A673 (cell line): ENCODE measurements around the gene UBALD2.

ENCODE experiments used
- EZH2 ChIP-seq: fragments of 200-600 bp; sonication (generic); IDR thresholded peaks from 2 replicates; pipeline ENCODE4 v1.6.1; 2017; ENCODE audit warnings: borderline replicate concordance, low read depth, mild to moderate bottlenecking, mixed read lengths, antibody characterized with exemption, low read length; ENCODE audit not compliant: poor library complexity, severe bottlenecking
- TF ChIP-seq, protein P1 (sequence below): fragments of 300-800, 200-600 bp; sonication (generic); conservative IDR thresholded peaks from 2 replicates; pipeline ENCODE4 v1.5.1; 2017; ENCODE audit warnings: low read depth, mild to moderate bottlenecking, antibody characterized with exemption, low read length, moderate library complexity, mixed read lengths

DNA sequence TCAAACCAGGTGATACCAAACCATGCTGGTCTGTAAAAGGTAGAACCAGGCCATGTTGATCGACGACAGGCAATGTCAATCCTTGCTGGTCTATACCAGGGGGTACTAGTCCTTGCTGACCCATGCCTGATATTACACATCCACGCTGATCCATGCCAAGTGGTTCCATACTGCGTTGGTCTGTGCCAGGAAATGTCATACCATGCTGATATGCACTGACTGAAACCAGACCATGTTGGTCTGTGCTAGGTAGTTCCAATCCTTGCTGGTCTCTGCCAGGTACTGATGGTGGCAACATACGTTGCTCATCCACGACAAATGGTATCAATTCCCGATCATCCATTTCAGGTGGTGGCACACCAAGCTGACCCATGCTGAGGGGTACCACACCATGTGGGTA is 28.0 kb downstream of the UBALD2 start:
- TF ChIP-seq, protein P1, sequence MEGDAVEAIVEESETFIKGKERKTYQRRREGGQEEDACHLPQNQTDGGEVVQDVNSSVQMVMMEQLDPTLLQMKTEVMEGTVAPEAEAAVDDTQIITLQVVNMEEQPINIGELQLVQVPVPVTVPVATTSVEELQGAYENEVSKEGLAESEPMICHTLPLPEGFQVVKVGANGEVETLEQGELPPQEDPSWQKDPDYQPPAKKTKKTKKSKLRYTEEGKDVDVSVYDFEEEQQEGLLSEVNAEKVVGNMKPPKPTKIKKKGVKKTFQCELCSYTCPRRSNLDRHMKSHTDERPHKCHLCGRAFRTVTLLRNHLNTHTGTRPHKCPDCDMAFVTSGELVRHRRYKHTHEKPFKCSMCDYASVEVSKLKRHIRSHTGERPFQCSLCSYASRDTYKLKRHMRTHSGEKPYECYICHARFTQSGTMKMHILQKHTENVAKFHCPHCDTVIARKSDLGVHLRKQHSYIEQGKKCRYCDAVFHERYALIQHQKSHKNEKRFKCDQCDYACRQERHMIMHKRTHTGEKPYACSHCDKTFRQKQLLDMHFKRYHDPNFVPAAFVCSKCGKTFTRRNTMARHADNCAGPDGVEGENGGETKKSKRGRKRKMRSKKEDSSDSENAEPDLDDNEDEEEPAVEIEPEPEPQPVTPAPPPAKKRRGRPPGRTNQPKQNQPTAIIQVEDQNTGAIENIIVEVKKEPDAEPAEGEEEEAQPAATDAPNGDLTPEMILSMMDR = no peak
- TF ChIP-seq EZH2 = no peak
